Uterus (tissue), 2 donors: ENCODE measurements around the gene RRBP1.

ENCODE experiments used
- CTCF ChIP-seq, 4 experiments: fragments of 200-600 bp in 2 of 4; fragments of 450-650 bp in 2 of 4; sonication (generic) in 2 of 4; IDR thresholded peaks; one replicate each; pipeline ENCODE4 v1.5.1; 2016 to 2019; ENCODE audit warnings: antibody characterized with exemption in 4 of 4, mild to moderate bottlenecking in 2 of 4, moderate library complexity in 1 of 4
- POLR2A ChIP-seq, 2 donors: fragments of 450-650 bp; IDR thresholded peaks; one replicate each; pipeline ENCODE4 v1.6.1; 2016; ENCODE audit warnings: antibody characterized with exemption in 2 of 2, mild to moderate bottlenecking in 1 of 2, moderate library complexity in 1 of 2

GRCh38 chr20:17568045-17568788 is 113.8 kb downstream of the RRBP1 start:
- no peak for TF ChIP-seq CTCF (IDR thresholded peaks at IDR 0.05)
- TF ChIP-seq POLR2A (IDR thresholded peaks at IDR 0.05): no peak
